ENCODE results near the gene CD59.
"Not testable (repeated sequence)": the region's sequence is repeated elsewhere in the genome, so short reads cannot be mapped to it uniquely, and the experiment has no call there.

The CD59 gene

DNA sequence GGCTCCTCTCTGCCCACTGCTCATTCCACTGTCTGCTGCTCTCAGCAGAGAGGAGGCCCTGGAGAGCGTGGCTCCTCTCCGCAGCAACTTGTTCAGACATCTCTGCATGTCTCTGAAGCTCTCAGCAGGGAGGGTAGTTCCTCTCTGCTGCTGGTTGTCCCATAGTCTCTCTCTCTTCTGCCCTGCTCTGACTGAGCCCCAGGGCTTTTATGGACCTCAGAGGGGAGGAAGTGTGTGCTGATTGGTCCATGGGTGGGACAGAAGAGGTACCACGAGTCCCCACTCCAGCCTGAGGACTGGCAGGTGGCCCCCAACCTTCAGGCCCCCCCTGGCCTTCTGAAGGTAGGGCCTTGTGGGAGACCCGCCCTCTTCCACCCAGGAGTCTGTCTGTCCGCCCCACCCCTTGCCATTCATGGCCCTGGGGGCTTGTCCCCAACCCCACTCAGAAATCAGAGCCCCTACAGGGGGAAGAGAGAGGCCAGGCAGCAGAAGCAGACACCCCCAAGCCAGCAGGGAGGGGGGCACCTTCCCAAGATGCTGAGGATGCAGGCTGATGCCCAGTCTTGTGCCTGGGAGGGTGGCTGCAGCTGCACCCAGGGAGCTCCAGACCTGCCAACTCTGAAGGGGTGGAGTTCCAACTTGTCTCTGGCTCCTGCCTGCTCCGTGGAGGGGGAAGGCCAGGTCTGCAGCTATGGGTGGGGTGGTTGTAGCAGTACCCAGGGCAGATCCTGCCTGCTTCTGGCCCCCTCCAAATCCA, 70.7 kb downstream of the CD59 start:
- no peak for DNase-seq (ENCODE audit: low read depth)

DNA sequence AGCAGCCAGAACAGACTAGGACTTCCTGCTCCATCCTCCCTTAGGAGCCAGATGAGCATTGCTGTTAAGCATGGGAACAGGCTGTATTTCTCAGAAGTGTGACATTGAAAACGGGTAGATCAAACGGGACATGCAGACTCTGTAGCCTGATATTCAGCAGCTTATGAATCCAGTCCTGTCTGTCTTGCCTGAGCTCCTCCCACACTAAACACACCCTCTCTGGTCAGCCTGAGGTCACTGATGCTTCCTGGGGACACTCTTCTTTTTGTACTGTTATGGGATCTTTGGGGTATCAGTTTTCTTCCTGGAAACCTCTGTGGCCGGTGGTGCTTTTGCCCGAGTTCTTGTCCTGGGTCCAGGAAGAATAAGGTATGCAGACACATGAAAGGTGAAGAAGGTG, 71.4 kb downstream of the CD59 start:
- no peak for DNase-seq (ENCODE audit: low read depth)

DNA sequence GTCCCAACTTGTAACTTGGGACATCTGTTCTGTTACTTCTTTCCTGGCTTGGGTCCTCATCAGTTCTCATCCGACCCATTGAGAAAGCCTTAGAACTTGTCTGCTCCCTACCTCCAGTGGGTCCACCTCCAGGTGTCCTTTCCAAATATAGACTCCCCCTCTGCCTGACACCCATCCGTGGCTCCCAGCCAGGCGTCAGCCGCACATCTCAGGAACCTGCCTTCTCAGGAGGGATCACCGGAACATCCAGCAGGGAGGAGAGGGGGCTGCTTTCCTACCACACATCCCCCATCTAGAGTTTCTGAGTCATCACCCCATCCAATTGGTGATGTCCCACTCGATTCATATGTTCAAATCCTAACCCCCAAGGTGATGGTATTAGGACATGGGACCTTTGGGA, 72.1 kb downstream of the CD59 start:
- no peak for DNase-seq (ENCODE audit: low read depth)

DNA sequence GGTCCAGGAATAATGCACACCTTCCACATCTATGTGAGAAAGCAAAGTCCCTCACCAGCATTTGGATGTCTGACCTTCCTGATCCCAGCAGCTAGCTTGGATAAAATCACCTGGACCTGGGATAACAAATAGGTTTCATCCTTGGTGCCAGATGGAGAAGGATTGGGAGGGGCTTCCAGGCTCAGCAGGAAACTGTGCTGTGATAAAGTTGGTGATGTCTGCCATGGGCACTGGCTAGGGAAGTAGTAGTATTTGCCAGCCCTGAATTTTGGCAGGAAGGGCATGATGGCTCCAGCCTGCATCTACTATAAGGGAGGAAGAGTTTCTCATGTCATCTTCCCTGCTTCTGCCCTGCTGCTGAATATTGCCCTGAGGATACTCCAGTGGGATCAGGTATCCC, 73.1 kb downstream of the CD59 start:
- DNase-seq (ENCODE audit: low read depth): no peak

DNA sequence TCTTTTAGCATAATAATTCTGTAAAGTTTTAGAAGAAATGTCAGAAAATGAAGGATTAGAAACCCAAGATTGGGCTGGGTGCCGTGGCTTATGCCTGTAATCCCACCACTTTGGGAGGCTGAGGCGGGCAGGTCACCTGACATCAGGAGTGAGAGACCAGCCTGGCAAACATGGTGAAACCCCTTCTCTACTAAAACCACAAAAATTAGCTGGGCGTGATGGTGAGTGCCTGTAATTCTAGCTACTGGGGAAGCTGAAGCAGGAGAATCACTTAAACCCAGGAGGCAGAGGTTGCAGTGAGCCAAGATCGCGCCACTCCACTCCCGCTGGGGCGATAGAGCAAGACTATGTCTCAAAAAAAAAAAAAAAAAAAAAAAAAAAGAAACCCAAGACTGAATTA, 74.7 kb downstream of the CD59 start:
- DNase-seq (ENCODE audit: low read depth): not testable (repeated sequence)

DNA sequence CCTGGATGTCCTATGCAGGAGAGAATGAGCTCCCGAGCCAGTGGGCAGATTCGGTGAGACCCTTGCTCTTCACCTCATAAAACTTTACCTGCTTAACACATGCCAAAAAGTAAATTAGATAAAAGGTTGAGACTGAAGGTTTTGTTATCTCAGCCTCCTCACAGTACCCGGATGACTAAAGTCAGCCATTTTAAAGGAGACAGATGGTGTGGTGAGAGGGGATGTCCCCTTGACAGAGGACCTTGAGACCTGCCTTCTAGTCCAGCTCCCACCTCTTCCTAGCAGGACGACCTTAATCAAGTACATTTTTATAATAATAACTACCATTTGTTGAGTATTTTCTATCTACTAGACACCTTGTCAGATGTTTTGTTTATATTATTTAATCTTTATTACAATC, 75.3 kb downstream of the CD59 start:
- no peak for DNase-seq (ENCODE audit: low read depth)

DNA sequence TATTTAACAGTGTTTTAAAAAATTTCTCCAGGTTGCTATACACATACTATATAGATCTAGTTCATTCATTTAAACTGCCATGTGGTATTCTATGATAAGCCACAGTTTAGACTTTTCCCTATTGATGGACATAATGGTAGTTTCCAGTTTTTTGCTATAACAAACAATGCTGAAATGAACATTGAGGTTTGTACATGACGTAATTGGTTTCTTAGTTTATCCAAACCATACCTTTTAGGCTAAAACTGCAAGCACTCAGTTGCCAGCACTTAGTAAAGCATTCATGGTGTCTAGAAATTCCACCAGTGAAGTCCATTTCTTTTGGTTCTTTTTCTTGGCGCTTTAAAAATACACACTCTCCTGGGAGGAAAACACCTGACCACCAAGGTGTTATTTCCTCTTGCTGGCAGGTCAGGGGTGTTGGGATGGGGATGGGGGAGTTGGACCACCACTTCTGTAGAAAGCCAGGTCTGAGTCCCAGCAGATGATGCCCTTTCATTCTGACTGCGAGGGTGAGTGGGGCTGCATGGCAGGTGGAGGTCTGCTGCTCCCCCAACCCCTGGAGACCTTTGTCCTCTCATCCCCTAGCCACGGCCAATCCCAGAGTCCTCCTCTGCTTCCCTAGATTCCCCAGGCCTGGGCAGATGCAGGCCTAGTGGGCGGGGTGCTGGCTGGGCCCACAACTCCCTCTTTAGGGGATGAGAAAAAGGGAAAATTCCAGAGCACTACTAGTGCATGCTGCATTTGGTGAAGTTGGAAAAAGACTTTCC, 76.7 kb downstream of the CD59 start:
- no peak for DNase-seq (ENCODE audit: low read depth)

DNA sequence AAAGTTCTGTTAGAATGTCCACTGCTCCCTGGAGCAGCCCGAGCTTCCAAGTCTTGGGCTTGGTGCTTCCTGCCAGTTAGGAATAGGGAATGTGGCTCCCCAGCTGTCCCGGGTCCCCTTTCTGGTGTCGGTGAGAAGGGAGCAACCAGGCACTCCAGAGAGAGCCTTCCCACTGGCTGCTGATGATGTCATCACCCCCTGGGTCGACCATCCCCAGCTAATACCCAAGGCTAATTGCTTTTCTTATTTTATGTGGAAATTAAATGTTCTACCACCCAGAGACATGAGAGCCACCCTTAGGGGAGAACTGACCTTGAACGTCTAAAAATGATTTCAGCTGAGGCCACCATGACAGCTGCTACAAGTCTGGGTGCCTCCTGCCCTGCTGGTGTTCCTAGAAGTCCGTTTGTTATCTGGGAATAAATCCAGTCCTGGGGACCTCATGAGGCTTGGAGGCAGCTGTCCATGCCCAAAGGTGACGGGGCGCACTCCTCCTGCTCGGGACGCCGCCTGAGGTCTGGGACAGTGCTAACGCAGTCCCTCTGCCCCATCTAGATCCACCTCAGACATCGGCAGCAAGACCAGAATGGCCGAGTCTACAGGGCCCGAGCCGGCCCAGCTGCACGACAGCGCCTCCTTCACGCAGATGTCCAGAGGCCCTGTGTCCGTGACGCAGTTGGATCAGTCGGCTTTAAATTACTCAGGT, 77.9 kb downstream of the CD59 start:
- no peak for DNase-seq (ENCODE audit: low read depth)

DNA sequence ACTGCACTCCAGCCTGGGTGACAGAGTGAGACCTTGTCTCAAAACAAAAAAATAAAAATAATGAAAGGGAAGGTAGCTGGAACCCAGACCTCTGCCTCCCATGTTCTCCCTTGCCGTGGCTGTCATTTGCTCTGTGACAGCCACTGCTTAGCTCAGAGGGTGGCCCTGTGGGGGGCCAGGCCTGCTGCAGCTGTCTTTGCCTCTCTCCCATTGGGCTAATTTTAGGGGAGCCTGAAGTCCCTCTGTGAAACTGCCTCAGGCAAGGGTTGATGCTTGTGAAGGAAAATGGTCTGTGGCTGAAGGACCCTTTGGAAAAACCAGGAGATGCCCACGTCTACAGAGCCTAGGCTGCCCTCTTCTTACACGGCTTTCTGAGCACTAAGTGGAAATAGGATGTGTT, 78.5 kb downstream of the CD59 start:
- no peak for DNase-seq (ENCODE audit: low read depth)

DNA sequence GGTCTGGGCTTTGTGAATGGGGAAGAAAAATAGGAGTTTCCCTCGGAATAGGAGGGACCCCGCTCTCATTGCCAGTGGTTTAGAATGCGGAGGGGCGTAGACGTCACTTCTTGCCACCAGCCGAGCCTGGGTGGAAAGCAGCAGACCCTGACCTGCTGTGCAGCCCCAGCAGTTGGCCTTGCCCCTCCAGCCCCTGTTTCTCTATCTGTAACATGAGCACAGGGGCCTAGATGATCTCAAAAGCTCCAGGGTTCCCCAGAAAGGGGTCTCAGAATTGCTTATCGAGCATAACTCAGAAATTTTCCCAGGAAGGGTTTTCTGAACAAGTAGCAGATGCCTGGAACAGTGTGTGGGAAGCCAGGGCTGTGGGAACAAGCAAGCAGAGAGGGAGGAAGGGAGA, 79.5 kb downstream of the CD59 start:
- no peak for DNase-seq (ENCODE audit: low read depth)

DNA sequence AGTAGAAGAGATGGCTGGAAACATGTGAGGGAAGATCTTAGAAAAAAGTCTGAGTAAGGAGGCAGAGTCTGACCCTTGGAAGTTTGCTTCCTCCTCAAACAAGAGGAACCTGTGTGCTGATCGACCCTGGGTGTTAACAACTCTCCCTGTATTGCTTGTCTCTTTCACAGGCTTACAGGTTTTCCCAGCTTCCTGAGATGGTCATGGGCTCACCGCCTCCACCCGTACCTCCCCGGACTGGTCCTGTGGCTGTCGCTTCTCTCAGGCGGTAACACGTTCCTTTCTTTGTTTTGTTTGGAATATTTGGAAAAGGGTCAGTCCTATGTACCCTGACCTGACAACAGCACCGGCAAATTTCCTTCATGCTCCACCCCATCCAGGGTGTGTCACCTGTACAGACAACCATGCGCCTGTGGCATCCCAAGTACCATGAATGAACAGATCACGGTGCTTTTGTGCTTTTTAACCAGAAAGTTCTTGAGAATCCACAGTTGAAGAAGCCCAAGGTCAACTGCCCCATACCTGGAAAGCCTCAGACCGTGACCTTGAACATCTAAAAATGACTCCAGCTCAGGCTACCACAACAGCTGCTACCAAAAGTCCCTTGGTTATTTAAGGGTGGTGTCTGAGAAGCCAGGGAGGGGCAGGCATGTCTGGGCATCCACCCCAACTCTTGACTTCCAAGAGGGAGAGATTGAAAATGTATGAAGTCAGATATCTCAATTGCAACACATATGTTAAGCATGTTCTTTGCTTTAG, 80.2 kb downstream of the CD59 start:
- DNase-seq (ENCODE audit: low read depth): no peak

DNA sequence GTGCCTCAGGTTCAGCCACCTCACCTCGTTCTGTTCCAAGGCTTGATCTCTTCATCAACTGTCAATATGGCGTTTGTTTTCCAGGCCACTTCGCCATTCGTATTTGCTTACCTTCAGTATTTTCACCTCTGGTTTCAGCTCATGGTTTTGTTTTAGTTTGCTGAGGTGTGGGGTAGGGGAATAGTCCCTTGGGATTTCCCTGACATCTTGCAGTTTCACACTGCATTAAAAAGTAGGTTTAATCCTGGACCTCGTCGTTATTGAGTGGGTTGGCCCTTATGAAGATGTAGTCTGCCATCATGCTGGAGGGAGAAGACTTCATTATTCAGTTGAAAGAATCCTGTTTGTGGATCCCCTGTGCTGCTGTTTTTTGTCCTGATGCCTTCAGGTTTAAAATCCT, 81.6 kb downstream of the CD59 start:
- no peak for DNase-seq (ENCODE audit: low read depth)
